NCI-H2196 treated with DMSO at 0.1 percent for 48 hours (cell line): ENCODE results near the gene PSMB1.
"Not testable (repeated sequence)": the region's sequence is repeated elsewhere in the genome, so short reads cannot be mapped to it uniquely, and the experiment has no call there.

Experiments
- DNase-seq: peaks from one replicate; lab custom pipeline; 2025; ENCODE audit not compliant: unreplicated experiment; lab: John Stamatoyannopoulos, UW

PSMB1 gene

DNA sequence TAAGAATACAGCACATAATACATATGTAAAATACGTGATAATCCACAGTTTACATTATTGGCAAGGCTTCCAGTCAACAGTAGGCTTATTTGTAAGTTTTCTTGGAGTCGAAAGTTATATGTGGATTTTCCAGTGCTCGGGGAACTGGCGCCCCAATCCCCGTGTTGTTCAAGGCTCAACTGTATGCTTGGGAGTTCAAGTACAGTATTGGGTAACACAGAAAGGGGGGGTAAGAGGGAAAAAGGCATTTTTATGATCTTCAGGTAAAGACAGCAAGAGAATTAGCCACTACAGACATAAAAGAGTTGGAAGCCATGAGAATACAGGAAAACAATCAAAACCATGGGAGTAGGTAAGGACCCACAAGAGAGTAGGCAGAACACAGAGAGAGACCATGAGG lies 16.4 kb downstream of the PSMB1 start:
- no peak for DNase-seq

DNA sequence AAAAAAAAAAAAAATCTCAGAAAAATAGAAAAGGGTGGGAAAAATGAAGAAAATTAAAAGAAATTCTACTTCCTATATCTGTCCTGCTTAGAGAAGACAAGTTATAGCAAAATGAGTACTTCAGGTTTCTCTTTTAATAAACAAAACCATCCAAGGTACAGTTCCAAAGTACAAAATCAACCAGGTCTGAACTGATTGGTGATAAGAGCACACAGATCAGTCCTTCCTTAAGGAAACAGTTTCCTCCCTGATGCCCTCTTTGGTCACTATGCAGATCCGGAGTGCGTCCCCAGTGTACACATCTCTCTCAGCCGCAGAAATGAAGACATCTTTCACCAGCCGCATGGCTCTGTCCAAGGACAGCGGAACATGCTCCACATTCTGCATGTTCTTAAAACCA lies 18.1 kb downstream of the PSMB1 start:
- no peak for DNase-seq

DNA sequence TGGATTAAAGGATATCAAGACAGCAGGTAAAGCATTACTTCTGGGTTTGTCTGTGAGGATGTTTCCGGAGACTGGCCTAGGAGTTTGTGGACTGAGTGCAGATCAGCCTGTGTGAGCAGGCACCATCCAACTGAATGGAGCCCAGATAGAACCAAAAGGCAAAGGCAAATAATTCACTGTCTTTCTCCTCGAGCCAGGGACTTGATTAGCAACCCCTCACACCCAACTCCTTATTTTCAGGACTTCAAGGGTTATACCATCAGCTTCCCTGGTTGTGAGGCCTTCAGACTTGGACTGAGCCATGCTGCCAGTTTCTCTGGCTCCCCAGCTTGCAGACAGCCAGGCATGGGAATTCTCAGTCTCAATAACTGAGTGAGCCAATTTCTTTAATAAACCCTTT lies 19.3 kb downstream of the PSMB1 start:
- DNase-seq = no peak

DNA sequence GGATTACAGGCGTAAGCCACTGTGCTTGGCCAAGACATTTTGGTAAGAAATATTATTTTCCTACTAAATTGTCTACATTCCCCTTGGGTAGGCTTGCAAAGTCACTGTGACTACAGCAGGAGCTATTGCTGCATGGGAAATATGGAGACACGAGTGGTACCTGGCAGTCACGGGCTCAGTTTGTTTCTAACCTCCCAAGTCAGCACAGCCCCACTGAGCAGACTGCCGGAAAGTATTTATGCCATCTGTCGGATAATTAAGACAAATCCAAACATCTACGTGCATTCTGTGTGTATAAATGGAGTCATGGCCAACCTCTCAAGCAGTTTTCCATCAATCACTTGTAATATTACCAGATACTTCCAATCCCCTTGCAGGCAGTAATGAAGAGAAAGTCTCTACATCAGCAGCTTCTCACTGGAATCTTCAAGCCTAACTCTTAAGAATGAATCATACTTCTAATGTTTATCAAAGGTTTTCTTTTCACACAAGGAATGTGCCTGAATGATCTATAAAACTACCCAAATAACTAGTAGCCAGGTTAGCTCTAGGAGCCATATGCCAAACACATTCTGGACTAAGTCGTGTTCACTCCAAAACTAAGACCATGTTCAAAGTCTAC lies 20.1 kb downstream of the PSMB1 start:
- no peak for DNase-seq

DNA sequence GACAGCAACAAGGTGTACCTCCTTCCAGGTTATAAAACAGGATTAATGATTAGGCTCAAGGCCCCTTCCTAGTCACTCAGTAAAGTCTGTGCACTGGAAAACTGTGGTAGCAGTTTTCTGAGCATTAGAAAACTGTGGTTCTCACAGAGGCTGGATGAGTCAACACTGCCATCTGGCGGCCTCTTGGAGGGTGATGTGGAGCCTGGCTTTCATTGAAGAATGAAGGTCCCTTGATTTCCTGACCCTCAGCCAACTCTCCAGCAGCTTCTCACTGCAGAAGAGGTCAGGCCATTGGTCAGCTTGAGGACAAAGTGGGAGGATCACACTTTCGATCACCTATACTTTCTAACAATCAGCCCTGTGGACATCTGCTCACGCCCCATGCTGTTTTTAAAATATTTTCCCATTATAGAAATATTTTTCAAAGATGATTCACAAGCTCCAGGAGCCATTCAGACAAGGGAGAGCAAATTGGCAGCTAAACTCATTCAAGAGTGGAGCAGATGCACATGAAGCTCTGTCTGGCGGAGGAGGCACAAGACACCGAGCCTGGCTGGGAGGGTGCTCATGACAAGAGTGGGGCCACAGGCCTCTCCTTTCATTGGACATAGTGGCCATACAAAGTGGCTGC lies 23.2 kb downstream of the PSMB1 start:
- peak; percentile 34 for DNase-seq

DNA sequence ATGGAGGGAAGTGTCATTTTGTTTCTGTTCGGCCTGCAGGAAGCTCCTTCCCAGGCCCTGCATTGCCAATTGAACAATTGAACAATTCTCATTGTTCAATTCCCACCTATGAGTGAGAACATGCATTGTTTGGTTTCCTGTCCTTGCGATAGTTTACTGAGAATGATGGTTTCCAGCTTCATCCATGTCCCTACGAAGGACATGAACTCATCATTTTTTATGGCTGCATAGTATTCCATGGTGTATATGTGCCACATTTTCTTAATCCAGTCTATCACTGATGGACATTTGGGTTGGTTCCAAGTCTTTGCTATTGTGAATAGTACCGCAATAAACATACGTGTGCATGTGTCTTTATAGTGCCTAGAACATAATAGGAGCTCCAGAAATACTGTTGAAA lies 25.1 kb downstream of the PSMB1 start:
- DNase-seq = not testable (repeated sequence)

DNA sequence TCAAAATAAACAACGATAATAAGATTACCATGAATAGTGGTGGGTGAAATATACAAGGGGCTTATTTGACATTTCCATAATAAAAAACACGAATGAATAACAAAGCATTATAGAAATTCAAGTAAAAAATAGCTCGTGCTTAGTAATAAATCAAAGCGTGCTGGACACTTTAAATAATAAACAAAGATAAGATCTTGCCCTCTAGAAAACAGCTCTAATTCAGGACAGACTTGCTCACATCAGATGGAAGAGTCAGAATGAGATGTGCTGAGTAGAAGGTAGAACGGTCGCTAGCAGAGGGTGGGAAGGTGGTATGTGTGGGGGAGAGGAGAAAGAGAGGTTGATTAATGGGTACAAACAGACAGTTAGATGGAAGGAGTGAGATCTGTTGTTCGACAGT lies 27.3 kb downstream of the PSMB1 start:
- DNase-seq = no peak

DNA sequence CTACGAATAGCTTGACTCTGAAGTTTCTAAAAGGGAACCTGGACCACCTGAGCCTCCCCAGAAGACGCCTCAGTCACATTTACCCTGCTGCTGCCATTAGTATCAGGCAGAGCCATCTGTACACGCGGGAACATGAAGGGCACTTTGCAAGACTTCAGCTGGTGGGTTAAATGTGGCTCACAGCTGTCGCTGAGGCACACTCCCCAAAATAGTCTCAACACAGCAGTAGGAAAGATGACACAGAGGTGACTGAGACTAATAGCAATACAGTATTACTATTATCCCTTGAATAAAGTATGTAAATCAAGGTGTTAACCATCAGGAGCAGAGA lies 29.0 kb downstream of the PSMB1 start:
- DNase-seq = no peak

DNA sequence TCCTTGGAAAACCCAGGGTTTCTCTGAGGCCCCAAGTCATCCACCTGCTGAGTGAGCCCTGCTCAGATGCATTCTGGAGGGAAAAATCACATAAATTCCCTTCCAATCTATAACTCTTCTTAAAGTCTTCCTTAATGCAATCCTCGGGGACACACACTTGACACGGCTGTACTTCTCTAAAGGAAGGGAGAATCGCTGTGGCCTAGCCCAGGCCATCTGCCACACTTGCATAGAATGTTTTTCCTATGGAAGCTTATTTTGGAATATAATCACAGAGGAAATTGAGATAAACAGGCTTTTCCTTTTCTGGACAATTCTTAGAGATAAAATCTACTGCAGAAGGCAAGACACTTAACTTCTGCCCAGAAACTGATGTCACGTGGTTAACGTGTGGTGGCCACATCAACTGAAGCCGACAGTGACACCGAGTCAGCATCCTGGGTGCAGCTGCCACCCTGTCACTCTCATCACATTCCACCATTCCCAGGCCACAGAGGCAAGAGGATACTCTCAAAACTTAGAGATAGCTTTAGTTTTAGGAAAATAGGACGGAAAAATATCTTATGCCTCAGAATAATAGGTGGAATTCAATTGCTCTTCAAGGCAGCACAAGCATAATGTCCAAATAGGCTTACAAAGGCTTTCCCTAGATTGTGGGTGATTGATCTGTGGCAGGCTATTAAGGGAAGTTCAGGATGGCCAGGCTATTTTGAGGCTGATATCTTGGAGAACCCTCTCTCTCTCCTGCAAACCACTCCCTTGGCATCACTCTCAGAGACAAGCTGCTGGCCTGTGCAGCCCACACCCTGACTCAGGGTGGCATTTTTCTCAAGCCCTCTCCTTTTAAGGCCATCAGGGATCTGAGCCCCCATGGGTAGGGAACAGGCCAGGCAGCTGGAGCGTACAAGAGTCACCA lies 29.6 kb downstream of the PSMB1 start:
- no peak for DNase-seq

DNA sequence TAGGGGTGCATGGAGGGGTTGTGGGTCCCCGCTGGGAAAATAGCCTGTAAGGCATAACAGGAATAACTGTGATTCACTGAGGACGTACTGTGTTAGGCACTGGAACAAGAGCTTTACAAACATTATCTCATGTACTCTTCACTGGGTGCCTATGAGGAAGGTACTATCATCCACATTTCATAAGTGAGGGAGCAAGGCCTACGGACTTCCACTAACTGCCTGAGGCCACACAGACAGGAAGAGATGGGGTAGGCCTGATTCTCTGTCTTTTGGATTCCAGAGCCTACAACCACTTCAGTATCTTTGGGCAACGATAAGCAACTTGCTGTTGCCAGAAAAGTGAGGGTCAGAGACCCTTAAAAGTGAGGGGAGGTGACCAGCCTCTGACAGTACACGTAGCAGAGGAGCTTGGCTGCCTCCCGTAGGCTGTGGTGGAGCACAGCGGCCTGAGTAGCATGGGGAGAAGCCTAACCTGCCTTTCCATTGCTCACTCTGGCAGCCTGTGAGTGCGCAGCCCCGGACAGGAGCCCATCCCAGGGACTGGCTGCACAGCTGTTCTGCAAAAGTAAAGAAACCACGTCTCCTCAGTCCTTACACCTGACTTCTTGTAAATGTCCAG lies 30.4 kb downstream of the PSMB1 start:
- no peak for DNase-seq

DNA sequence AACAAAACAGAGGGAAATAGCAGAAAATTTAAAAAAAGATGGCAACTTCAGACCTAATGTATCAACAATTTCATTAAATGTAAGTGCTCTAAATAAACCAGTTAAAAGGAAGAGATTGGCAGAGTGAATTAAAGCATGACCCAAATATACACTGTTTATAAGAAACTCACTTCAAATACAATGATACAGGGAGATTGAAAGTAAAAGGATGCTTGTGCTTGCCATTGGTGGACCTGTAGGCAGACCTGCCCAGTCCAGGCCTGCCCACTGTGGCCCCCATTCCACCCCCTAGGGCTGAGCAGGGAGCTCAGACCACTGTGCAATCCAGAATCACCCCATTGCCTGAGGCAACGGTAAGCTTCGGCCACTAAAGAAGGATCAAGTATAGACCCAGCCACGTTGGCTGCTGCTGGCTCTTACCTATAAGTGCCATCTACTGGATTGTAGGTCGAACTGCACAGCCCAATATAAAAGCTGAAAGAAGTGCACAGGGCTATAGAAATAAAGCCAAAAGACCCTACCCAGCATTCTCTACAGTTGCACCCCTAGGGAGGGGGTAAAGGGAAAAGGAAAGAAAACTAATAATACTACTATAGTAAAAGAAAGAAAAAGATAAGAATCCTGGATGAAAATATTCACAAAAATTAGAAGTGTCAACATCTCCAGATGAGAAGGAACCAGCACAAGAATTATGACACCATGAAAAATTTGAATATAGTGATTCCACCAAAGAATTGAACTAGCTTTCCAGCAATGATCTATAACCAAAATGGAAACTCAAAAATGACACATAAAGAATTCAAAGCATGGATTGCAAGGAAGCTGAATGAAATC lies 36.1 kb downstream of the PSMB1 start:
- peak; percentile 31 for DNase-seq

DNA sequence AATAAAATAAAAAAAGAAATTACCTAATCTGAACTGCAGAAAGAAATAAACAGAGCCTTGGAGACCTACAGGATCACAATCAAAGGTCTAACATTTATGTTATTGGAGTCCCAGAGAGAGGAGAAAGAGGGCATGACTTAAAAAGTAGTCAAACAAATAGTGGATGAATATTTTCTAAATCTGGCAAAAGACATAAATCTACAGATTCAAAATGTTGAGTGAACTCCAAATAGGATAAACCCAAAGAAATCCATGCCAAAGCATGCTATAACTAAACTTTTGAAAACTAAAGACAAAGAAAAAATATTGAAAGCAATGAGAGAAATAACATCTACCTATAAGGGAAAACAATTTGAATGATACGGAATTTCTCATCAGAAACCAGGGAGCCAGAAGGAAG lies 38.2 kb downstream of the PSMB1 start:
- no peak for DNase-seq

DNA sequence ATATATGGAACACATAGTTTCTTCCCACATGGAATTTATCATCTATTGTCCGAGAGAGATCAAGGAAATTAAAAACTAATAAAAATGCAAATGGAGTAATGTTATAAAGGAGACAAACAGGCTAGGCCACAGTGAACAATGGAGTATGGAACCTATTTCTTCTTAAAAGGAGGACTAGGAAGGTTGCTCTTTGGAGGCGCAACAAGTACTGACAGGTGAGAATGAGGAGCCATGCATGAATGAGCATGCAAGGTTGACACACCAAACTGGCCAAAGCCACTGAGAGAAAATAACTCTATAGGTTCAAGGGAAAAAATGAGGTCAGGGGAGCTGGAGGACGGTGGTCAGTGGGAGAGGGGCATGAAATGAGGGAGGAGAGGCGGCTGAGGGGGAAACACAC lies 40.9 kb downstream of the PSMB1 start:
- no peak for DNase-seq

DNA sequence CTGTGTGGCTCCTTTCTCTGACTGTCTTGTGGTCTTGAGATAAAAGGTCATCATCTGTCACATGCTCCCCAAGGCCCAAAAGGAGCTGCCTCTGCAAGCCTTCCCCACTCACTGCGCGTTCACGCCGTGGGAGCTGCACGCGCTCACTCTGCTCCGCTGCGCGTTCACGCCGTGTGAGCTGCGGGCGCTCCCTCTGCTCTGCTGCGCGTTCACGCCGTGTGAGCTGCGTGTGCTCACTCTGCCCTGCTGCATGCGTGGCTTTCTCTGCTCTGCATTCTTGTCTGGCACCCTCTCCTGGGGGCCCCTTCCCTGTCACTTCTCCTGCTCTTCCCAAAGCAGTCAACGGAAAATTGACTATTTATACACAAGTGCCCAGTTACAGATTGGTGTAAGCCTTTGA lies 42.5 kb downstream of the PSMB1 start:
- DNase-seq = no peak

DNA sequence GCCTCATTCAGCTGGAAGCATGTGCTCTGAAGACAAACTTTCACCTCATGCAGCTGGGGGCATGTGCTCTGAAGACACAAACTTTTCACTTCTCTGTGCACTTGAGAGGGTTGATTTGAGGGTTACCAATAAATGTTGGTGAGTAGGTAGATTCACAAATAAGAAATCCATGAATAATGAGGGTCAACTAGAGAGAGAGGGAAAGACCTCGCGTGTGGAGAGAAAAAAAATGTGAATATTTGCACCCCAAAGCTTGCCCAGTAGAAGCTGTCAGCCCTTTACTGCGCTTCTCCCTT lies 43.4 kb downstream of the PSMB1 start:
- DNase-seq = no peak

DNA sequence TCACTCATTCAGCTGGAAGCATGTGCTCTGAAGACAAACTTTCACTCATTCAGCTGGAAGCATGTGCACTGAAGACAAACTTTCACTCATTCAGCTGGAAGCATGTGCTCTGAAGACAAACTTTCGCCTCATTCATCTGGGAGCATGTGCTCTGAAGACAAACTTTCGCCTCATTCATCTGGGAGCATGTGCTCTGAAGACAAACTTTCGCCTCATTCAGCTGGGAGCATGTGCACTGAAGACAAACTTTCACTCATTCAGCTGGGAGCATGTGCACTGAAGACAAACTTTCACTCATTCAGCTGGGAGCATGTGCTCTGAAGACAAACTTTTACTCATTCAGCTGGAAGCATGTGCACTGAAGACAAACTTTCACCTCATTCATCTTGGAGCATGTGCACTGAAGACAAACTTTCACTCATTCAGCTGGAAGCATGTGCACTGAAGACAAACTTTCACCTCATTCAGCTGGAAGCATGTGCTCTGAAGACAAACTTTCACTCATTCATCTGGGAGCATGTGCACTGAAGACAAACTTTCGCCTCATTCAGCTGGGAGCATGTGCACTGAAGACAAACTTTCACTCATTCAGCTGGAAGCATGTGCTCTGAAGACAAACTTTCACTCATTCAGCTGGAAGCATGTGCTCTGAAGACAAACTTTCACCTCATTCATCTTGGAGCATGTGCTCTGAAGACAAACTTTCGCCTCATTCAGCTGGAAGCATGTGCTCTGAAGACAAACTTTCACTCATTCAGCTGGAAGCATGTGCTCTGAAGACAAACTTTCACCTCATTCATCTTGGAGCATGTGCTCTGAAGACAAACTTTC lies 44.0 kb downstream of the PSMB1 start:
- DNase-seq = not testable (repeated sequence)

DNA sequence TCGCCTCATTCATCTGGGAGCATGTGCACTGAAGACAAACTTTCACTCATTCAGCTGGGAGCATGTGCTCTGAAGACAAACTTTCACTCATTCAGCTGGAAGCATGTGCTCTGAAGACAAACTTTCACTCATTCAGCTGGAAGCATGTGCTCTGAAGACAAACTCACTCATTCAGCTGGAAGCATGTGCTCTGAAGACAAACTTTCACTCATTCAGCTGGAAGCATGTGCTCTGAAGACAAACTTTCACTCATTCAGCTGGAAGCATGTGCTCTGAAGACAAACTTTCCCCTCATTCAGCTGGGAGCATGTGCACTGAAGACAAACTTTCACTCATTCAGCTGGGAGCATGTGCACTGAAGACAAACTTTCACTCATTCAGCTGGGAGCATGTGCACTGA lies 44.8 kb downstream of the PSMB1 start:
- not testable (repeated sequence) for DNase-seq

DNA sequence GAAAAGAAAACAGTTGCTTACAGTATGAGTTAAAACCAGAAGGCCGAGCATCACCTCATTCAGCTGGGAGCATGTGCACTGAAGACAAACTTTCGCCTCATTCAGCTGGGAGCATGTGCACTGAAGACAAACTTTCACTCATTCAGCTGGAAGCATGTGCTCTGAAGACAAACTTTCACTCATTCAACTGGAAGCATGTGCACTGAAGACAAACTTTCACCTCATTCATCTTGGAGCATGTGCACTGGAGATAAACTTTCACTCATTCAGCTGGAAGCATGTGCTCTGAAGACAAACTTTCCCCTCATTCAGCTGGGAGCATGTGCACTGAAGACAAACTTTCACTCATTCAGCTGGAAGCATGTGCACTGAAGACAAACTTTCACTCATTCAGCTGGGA lies 45.4 kb downstream of the PSMB1 start:
- not testable (repeated sequence) for DNase-seq

DNA sequence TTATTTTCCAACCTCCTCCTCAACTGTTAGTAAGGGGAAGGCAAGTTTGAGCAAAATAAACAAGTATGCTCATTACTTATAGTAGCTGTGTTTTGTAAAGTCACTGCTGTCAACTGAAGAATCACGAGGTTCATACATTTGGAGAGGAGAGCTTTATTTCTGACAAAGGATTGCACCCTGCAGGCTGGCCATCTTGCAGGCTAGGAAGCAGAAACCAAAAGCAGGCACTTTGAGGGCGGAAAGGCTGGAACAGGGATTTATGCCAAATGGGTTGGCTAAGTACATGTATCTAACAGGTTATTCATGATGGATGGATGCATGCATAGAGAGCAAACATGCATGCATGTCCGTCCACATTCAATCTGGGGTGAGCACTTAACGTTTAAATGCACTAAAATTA lies 46.7 kb downstream of the PSMB1 start:
- DNase-seq = no peak

DNA sequence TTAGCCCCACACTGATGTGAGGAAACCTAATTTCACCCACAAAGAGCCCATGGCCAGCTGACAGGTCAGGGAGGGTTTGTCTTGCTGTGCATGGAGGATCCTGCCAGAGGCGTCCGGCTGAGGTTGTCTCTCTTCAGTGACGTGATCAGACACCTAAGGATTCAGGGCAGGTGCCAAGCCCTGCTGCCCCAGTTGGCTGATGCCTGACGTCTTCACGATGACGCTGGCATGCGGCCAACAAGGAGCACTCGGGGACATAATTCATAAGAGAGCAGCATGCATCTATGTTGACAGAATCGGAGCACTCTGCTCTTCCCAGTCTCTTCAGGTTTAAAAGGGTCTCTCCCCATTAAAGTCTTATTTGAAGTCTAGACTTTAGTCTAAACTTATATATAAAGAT lies 47.8 kb downstream of the PSMB1 start:
- no peak for DNase-seq
